GM23338 (cell line): ENCODE measurements around the gene ANTKMT. TPM values are rescaled to one million over a fixed set of nuclear protein-coding genes. Genes with fewer than 3 reads are reported as not detected.

ENCODE experiments used
- ATAC-seq: fragments of 200-7000 bp; cut with Tn5 transposase; 3 replicates; pipeline ENCODE4 v1.9.1; 2020
- DNase-seq: peaks from one replicate; pipeline ENCODE4 v3.0.0-alpha.2; 2015; ENCODE audit warnings: low spot score
- H2AFZ ChIP-seq: fragments of 200-600 bp; sonication (generic); 2 replicates; pipeline ENCODE4 v1.8.0; 2016; ENCODE audit warnings: antibody characterized with exemption, mild to moderate bottlenecking, moderate library complexity
- H3F3A ChIP-seq: fragments of 200-600 bp; sonication (generic); replicated peaks from 2 replicates; pipeline ENCODE4 v1.8.0; 2017; ENCODE audit warnings: antibody characterized with exemption, mixed run types, low read depth
- H3K27ac ChIP-seq: fragments of 200-600 bp; sonication (generic); 2 replicates; pipeline ENCODE4 v1.6.1; 2016; ENCODE audit warnings: low read depth
- H3K27me3 ChIP-seq: fragments of 200-600 bp; sonication (generic); 2 replicates; pipeline ENCODE4 v1.8.0; 2016; ENCODE audit warnings: mild to moderate bottlenecking, mixed run types, moderate library complexity; ENCODE audit not compliant: insufficient read depth
- H3K36me3 ChIP-seq: fragments of 200-600 bp; sonication (generic); 2 replicates; pipeline ENCODE4 v1.8.0; 2016; ENCODE audit warnings: mild to moderate bottlenecking; ENCODE audit not compliant: insufficient read depth
- H3K4me1 ChIP-seq: fragments of 200-600 bp; sonication (generic); 2 replicates; pipeline ENCODE4 v1.8.0; 2016; ENCODE audit warnings: mild to moderate bottlenecking, moderate library complexity; ENCODE audit not compliant: insufficient read depth
- H3K4me2 ChIP-seq: fragments of 200-600 bp; sonication (generic); 2 replicates; pipeline ENCODE4 v1.7.1; 2017; ENCODE audit warnings: mixed run types
- H3K4me3 ChIP-seq: fragments of 200-600 bp; sonication (generic); 2 replicates; pipeline ENCODE4 v1.6.1; 2016; ENCODE audit warnings: mixed run types
- H3K79me2 ChIP-seq: fragments of 200-600 bp; sonication (generic); replicated peaks from 2 replicates; pipeline ENCODE4 v1.8.0; 2017; ENCODE audit warnings: mild to moderate bottlenecking; ENCODE audit not compliant: insufficient read depth
- H3K9me2 ChIP-seq: fragments of 200-600 bp; sonication (generic); 2 replicates; pipeline ENCODE4 v1.8.0; 2017; ENCODE audit not compliant: insufficient read depth
- H4K20me1 ChIP-seq: fragments of 200-600 bp; sonication (generic); replicated peaks from 2 replicates; pipeline ENCODE4 v1.8.0; 2017; ENCODE audit warnings: mild to moderate bottlenecking; ENCODE audit not compliant: insufficient read depth
- H3K27ac Mint-ChIP-seq: 2 replicates; pipeline ENCODE4 v1.8.0; 2020; ENCODE audit warnings: inconsistent platforms, mild to moderate bottlenecking, moderate library complexity, mixed read lengths
- H3K27me3 Mint-ChIP-seq: 3 replicates; pipeline ENCODE4 v1.8.0; 2022; ENCODE audit warnings: low read depth, mild to moderate bottlenecking, moderate library complexity, mixed read lengths, inconsistent platforms; ENCODE audit not compliant: insufficient read depth, poor library complexity
- H3K36me3 Mint-ChIP-seq: 3 replicates; pipeline ENCODE4 v1.8.0; 2021; ENCODE audit warnings: low read depth, mild to moderate bottlenecking, inconsistent platforms, moderate library complexity, mixed read lengths
- H3K4me1 Mint-ChIP-seq: 3 replicates; pipeline ENCODE4 v1.8.0; 2020; ENCODE audit warnings: mild to moderate bottlenecking, inconsistent platforms, mixed read lengths
- H3K4me3 Mint-ChIP-seq: 3 replicates; pipeline ENCODE4 v1.8.0; 2021; ENCODE audit warnings: moderate library complexity, mild to moderate bottlenecking, inconsistent platforms, mixed read lengths
- H3K9me3 Mint-ChIP-seq: 3 replicates; pipeline ENCODE4 v1.8.0; 2020; ENCODE audit warnings: moderate library complexity, mild to moderate bottlenecking, inconsistent platforms, mixed read lengths
- JUNB ChIP-seq: IDR thresholded peaks from one replicate; pipeline ENCODE4 v1.6.1; 2016; ENCODE audit warnings: antibody characterized with exemption; ENCODE audit not compliant: unreplicated experiment
- NANOG ChIP-seq: IDR thresholded peaks from 2 replicates; pipeline ENCODE4 v1.6.1; 2016; ENCODE audit warnings: antibody characterized with exemption, borderline replicate concordance
- ZNF331 ChIP-seq: fragments of 250-450 bp; sonication (Bioruptor Pico); IDR thresholded peaks from 2 replicates; pipeline ENCODE4 v1.5.0; 2020; ENCODE audit warnings: low read depth, mild to moderate bottlenecking, moderate library complexity
- ZNF462 ChIP-seq: fragments of 250-450 bp; sonication (Bioruptor Pico); IDR thresholded peaks from 2 replicates; pipeline ENCODE4 v1.5.0; 2020; ENCODE audit warnings: mild to moderate bottlenecking, moderate library complexity
- polyA plus RNA-seq: library from polyadenylated mRNA; unstranded; fragments of >200 nt; fragmentation: Nextera tagmentation; extraction: Ambion mirVana; gene quantifications from 2 replicates; pipeline ENCODE4 v1.2.1, GENCODE V29; 2016
- total RNA-seq: library from RNA; depleted of rRNA; stranded (reverse); fragments of >200 nt; shearing (Covaris generic); gene quantifications from 2 replicates; pipeline ENCODE4 v1.2.3, GENCODE V29; 2014
- TF ChIP-seq, protein P1 (sequence below): IDR thresholded peaks from 2 replicates; pipeline ENCODE4 v1.6.1; 2016; ENCODE audit warnings: antibody characterized with exemption

The ANTKMT gene
- total and polyA plus RNA-seq, 2 experiments from 2014 or later, result 23.8 to 37.2 TPM

GRCh38 chr16:672371-672770, 48.6 kb upstream of the ANTKMT start (continued):
- no peak for TF ChIP-seq ZNF462 (CRISPR knock-in tag)
- TF ChIP-seq, protein P1, sequence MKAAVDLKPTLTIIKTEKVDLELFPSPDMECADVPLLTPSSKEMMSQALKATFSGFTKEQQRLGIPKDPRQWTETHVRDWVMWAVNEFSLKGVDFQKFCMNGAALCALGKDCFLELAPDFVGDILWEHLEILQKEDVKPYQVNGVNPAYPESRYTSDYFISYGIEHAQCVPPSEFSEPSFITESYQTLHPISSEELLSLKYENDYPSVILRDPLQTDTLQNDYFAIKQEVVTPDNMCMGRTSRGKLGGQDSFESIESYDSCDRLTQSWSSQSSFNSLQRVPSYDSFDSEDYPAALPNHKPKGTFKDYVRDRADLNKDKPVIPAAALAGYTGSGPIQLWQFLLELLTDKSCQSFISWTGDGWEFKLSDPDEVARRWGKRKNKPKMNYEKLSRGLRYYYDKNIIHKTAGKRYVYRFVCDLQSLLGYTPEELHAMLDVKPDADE, result no peak
- no peak for TF ChIP-seq JUNB
- TF ChIP-seq NANOG, result no peak

DNA sequence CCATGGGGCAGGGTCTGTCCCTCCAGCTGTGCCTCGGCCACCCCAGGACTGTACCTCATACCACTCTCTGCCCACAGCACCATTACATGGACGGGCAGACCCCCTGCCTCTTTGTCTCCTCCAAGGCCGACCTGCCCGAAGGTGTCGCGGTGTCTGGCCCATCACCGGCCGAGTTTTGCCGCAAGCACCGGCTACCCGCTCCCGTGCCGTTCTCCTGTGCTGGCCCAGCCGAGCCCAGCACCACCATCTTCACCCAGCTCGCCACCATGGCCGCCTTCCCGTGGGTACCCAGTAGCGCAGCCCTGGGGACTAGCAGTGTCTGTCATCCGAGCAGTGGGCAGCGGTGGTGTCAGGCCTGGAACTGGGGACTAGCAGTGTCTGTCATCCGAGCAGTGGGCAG, 48.1 kb upstream of the ANTKMT start:
- Histone ChIP-seq H3K27ac (no peak overlapping the region), H2AFZ (no peak overlapping the region), H3K27me3 (no peaks in the 10 kb centered on the region), H3K4me1 (peaks cover 11% of the 10 kb centered on the region; the same call in 1 of the 2 replicates), H3K9me2 (no peaks in the 10 kb centered on the region), H4K20me1 (peaks cover 3% of the 10 kb centered on the region), H3F3A (peaks cover 17% of the 10 kb centered on the region; the same call in 1 of the 2 replicates), H3K79me2 (peaks cover 16% of the 10 kb centered on the region), H3K36me3 (peaks cover 11% of the 10 kb centered on the region; the same call in 1 of the 2 replicates), H3K4me2 (no peak overlapping the region), H3K4me3 (no peak overlapping the region)
- no peak for TF ChIP-seq NANOG
- no peak for TF ChIP-seq JUNB
- no peak for TF ChIP-seq ZNF331 (CRISPR knock-in tag)
- Mint-ChIP-seq H3K27ac (no peak overlapping the region), H3K4me1 (peaks cover 12% of the 10 kb centered on the region; the same call in 2 of the 3 replicates), H3K9me3 (no peaks in the 10 kb centered on the region), H3K4me3 (no peak overlapping the region), H3K36me3 (peaks cover 21% of the 10 kb centered on the region), H3K27me3 (peaks cover 6% of the 10 kb centered on the region)
- no peak for DNase-seq
- no peak for ATAC-seq
